ENCODE results near the gene SDK2. TPM values are rescaled to one million over a fixed set of nuclear protein-coding genes. Genes with fewer than 3 reads are reported as not detected.

SDK2 gene
- total and polyA plus RNA-seq, 2 donors from 2014 or later: 0.37 to 2.4 TPM

DNA sequence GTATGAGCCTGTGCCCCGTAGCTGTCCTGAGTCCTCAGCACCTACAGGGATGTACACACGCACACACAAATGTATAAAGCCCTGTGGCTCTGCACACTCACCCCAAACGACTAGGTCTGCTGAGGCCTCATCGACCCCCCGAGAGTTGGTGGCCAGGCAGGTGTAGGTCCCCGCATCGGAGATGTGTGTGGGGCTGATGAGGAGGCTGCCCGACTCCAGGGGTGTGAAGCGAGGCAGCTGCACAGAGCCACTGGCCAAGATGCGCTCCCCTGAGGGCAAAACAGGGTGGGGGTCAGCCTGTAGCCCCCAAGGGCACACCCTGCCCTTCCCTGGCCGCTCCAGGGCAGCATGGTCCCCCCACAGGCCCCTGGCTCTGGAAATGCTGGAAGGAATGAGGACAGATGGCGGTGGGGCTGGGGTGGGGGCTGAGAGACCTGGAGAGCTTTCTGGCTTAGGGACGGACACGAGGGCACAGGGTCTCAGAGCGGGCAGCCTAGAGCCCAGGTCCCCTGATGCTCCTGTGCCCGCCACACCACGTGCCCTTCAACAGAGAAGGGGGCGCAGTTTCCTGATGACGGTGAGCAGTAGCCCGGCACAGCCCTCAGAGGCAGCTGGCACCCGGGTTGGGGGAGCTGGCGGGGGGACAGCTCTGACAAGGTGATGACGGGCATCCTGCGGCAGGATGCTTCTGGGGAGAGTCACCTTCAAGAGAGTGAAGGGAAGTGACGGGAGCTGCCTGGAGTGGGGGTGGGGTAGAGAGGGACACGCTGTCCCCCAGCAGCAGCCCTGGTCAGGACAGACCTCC lies 212.6 kb downstream of the SDK2 start:
- intact Hi-C loops (cut with DNase I): loop anchor here (5.0 kb wide), 1 partner anchor 281 kb away; no protein-coding TSS in a partner anchor
- no peaks in the 10 kb centered on the region for H3K36me3 ChIP-seq (ENCODE audit: control insufficient read depth in 2 of 3, insufficient read depth in 3 of 3, low read length in 3 of 3)
- TF ChIP-seq, protein P1, sequence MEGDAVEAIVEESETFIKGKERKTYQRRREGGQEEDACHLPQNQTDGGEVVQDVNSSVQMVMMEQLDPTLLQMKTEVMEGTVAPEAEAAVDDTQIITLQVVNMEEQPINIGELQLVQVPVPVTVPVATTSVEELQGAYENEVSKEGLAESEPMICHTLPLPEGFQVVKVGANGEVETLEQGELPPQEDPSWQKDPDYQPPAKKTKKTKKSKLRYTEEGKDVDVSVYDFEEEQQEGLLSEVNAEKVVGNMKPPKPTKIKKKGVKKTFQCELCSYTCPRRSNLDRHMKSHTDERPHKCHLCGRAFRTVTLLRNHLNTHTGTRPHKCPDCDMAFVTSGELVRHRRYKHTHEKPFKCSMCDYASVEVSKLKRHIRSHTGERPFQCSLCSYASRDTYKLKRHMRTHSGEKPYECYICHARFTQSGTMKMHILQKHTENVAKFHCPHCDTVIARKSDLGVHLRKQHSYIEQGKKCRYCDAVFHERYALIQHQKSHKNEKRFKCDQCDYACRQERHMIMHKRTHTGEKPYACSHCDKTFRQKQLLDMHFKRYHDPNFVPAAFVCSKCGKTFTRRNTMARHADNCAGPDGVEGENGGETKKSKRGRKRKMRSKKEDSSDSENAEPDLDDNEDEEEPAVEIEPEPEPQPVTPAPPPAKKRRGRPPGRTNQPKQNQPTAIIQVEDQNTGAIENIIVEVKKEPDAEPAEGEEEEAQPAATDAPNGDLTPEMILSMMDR (IDR thresholded peaks at IDR 0.05; ENCODE audit: borderline replicate concordance, extremely low read depth, insufficient read depth): no peak
- no peak overlapping the region for H3K9ac ChIP-seq (ENCODE audit: low read length in 3 of 3)
- no peak overlapping the region for H3K27ac ChIP-seq (ENCODE audit: low read depth in 2 of 2, low read length in 2 of 2)
- FAIRE-seq (no peak), DNase-seq (peak in 1 of 5 donors; percentile 43)
- H3K9me3 ChIP-seq (ENCODE audit: control insufficient read depth in 2 of 3, insufficient read depth in 1 of 3, low read length in 3 of 3): no peaks in the 10 kb centered on the region
- H3K4me3 ChIP-seq (ENCODE audit: low read length in 3 of 3): no peak overlapping the region
- H3K4me1 ChIP-seq (ENCODE audit: control insufficient read depth in 2 of 3, insufficient read depth in 2 of 3, low read depth in 1 of 3, low read length in 3 of 3): no peaks in the 10 kb centered on the region
- no peaks in the 10 kb centered on the region for H3K27me3 ChIP-seq (ENCODE audit: control insufficient read depth, insufficient read depth, low read length)

DNA sequence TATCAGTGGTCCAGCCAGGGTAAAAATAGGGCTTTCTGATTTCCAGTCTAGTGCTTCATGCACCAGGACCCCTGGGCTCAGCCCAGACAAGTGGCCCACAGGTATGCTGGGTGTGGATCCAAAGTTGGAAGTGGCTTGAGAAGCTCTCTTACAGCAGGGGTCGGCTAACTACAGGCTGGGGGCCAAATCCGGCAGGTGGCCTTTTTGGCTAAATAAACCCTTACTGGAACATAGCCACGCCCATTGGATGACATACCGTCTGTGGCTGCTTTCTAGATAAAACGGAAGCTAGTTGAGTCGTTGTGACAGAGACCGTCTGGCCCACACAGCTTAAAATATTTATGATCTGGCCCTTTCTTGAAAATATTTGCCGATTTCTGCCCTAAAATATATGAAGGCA lies 213.4 kb downstream of the SDK2 start:
- Histone ChIP-seq H3K36me3 (ENCODE audit: control insufficient read depth in 2 of 3, insufficient read depth in 3 of 3, low read length in 3 of 3) (no peaks in the 10 kb centered on the region), H3K27ac (ENCODE audit: low read depth in 2 of 2, low read length in 2 of 2) (no peak overlapping the region), H3K9me3 (ENCODE audit: control insufficient read depth in 2 of 3, insufficient read depth in 1 of 3, low read length in 3 of 3) (no peaks in the 10 kb centered on the region), H3K9ac (ENCODE audit: low read length in 3 of 3) (no peak overlapping the region), H3K4me3 (ENCODE audit: low read length in 3 of 3) (no peak overlapping the region), H3K27me3 (ENCODE audit: control insufficient read depth, insufficient read depth, low read length) (no peaks in the 10 kb centered on the region), H3K4me1 (ENCODE audit: control insufficient read depth in 2 of 3, insufficient read depth in 2 of 3, low read depth in 1 of 3, low read length in 3 of 3) (no peaks in the 10 kb centered on the region)
- intact Hi-C loops (cut with DNase I): loop anchor here (5.0 kb wide), 1 partner anchor 281 kb away; no protein-coding TSS in a partner anchor
- FAIRE-seq (no peak), DNase-seq (peak in 3 of 5 donors; percentile 23 to 64 (median 39))
- TF ChIP-seq, protein P1 (IDR thresholded peaks at IDR 0.05; ENCODE audit: borderline replicate concordance, extremely low read depth, insufficient read depth): no peak

- FAIRE-seq (no peak), DNase-seq (peak in 1 of 5 donors; percentile 51)
- Histone ChIP-seq H3K36me3 (ENCODE audit: control insufficient read depth in 2 of 3, insufficient read depth in 3 of 3, low read length in 3 of 3) (no peaks in the 10 kb centered on the region), H3K27ac (ENCODE audit: low read depth in 2 of 2, low read length in 2 of 2) (no peak overlapping the region), H3K9me3 (ENCODE audit: control insufficient read depth in 2 of 3, insufficient read depth in 1 of 3, low read length in 3 of 3) (no peaks in the 10 kb centered on the region), H3K4me1 (ENCODE audit: control insufficient read depth in 2 of 3, insufficient read depth in 2 of 3, low read depth in 1 of 3, low read length in 3 of 3) (no peaks in the 10 kb centered on the region), H3K4me3 (ENCODE audit: low read length in 3 of 3) (no peak overlapping the region), H3K9ac (ENCODE audit: low read length in 3 of 3) (no peak overlapping the region), H3K27me3 (ENCODE audit: control insufficient read depth, insufficient read depth, low read length) (no peaks in the 10 kb centered on the region)
- intact Hi-C loops (cut with DNase I): loop anchor here (5.0 kb wide), 1 partner anchor 282 kb away; no protein-coding TSS in a partner anchor
- TF ChIP-seq, protein P1 (IDR thresholded peaks at IDR 0.05; ENCODE audit: borderline replicate concordance, extremely low read depth, insufficient read depth): no peak
Measured at GRCh38 chr17:73430165-73430680, 214.0 kb downstream of the SDK2 start.

Measured in kidney (tissue), 14 donors.